HL-60 (cell line): ENCODE data around the gene WDFY4.

Source experiments
- DNase-seq, 2 experiments: peaks; one replicate each; pipeline ENCODE4 v3.0.0-alpha.2; 2010 to 2020; ENCODE audit warnings: low read depth in 1 of 2, low spot score in 1 of 2
- H3K27ac ChIP-seq: fragments of 250-450 bp; sonication (Bioruptor Pico); replicated peaks from 2 replicates; pipeline ENCODE4 v1.5.1; 2020; ENCODE audit warnings: mild to moderate bottlenecking, moderate library complexity
- H3K27me3 ChIP-seq: fragments of 250-450 bp; sonication (Bioruptor Pico); 2 replicates; pipeline ENCODE4 v1.5.1; 2021; ENCODE audit warnings: mild to moderate bottlenecking, moderate library complexity; ENCODE audit not compliant: insufficient read depth, poor library complexity, severe bottlenecking
- H3K4me3 ChIP-seq: replicated peaks from 2 replicates; pipeline ENCODE4 v1.5.1; 2011; ENCODE audit warnings: mild to moderate bottlenecking, control low read depth, low read length; ENCODE audit not compliant: insufficient read depth
- GABPA ChIP-seq: IDR thresholded peaks from 2 replicates; pipeline ENCODE4 v1.6.1; 2012; ENCODE audit warnings: low read depth
- POLR2AphosphoS5 ChIP-seq: IDR thresholded peaks from 2 replicates; pipeline ENCODE4 v1.6.1; 2012; ENCODE audit warnings: low read depth
- SPI1 ChIP-seq: IDR thresholded peaks from 2 replicates; pipeline ENCODE4 v1.6.1; 2012; ENCODE audit warnings: low read depth, mild to moderate bottlenecking, borderline replicate concordance
- TF ChIP-seq, protein P1 (sequence below): IDR thresholded peaks from 2 replicates; pipeline ENCODE4 v1.6.1; 2012; ENCODE audit warnings: low read depth; ENCODE audit not compliant: insufficient replicate concordance
- TF ChIP-seq, protein P2 (sequence below): IDR thresholded peaks from one replicate; pipeline ENCODE4 v1.5.1; 2011; ENCODE audit warnings: low read length, control low read depth, inconsistent platforms; ENCODE audit not compliant: insufficient read depth

WDFY4 gene

DNA sequence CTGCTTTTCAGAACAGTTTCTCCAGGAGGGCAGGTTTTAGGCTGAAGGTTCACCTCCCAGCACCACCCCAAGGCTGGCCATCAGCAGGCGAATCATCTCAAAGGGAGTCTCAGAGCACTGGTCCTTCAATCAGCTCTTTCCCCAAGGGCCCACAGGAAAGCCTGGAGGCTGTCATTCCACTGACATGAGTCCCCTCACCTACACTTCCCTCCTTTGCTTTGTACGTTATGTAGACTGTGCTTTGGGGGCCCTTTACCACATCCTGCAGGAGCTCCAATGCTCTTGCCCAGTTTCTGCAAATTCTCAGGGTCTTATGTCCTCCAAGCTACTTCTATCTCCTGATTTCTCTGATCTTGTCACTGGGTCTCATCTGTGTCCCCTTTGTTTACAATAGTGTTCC, 15.4 kb downstream of the WDFY4 start:
- DNase-seq = no peak
- TF ChIP-seq POLR2AphosphoS5 (no peak), GABPA (no peak), SPI1 (no peak)
- TF ChIP-seq, protein P1, sequence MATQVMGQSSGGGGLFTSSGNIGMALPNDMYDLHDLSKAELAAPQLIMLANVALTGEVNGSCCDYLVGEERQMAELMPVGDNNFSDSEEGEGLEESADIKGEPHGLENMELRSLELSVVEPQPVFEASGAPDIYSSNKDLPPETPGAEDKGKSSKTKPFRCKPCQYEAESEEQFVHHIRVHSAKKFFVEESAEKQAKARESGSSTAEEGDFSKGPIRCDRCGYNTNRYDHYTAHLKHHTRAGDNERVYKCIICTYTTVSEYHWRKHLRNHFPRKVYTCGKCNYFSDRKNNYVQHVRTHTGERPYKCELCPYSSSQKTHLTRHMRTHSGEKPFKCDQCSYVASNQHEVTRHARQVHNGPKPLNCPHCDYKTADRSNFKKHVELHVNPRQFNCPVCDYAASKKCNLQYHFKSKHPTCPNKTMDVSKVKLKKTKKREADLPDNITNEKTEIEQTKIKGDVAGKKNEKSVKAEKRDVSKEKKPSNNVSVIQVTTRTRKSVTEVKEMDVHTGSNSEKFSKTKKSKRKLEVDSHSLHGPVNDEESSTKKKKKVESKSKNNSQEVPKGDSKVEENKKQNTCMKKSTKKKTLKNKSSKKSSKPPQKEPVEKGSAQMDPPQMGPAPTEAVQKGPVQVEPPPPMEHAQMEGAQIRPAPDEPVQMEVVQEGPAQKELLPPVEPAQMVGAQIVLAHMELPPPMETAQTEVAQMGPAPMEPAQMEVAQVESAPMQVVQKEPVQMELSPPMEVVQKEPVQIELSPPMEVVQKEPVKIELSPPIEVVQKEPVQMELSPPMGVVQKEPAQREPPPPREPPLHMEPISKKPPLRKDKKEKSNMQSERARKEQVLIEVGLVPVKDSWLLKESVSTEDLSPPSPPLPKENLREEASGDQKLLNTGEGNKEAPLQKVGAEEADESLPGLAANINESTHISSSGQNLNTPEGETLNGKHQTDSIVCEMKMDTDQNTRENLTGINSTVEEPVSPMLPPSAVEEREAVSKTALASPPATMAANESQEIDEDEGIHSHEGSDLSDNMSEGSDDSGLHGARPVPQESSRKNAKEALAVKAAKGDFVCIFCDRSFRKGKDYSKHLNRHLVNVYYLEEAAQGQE = no peak
- TF ChIP-seq, protein P2, sequence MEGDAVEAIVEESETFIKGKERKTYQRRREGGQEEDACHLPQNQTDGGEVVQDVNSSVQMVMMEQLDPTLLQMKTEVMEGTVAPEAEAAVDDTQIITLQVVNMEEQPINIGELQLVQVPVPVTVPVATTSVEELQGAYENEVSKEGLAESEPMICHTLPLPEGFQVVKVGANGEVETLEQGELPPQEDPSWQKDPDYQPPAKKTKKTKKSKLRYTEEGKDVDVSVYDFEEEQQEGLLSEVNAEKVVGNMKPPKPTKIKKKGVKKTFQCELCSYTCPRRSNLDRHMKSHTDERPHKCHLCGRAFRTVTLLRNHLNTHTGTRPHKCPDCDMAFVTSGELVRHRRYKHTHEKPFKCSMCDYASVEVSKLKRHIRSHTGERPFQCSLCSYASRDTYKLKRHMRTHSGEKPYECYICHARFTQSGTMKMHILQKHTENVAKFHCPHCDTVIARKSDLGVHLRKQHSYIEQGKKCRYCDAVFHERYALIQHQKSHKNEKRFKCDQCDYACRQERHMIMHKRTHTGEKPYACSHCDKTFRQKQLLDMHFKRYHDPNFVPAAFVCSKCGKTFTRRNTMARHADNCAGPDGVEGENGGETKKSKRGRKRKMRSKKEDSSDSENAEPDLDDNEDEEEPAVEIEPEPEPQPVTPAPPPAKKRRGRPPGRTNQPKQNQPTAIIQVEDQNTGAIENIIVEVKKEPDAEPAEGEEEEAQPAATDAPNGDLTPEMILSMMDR = no peak
- Histone ChIP-seq H3K4me3 (no peak overlapping the region), H3K27ac (no peak overlapping the region), H3K27me3 (no peaks in the 10 kb centered on the region)

DNA sequence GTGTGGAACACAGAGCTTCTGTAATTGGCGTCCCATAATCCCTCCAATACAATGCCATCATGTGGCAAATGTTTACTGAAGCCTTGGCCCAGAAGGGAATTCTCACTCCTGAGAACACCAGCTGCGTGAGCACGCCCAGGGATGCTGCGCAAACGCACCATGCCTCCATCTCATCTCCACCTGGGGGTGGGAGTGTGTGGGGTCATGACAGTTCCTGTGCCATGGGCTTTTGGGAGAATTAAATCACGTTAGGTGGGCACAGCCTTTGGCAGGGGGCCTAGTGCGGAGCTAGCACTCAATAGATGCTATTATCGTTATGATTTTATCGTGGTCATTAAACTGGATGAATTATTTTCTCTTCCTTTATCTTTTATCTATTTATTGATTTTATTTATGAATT, 15.8 kb downstream of the WDFY4 start:
- no peaks in the 10 kb centered on the region for H3K27me3 ChIP-seq
- no peak overlapping the region for H3K4me3 ChIP-seq
- H3K27ac ChIP-seq = no peak overlapping the region
- no peak for DNase-seq
- TF ChIP-seq POLR2AphosphoS5 = no peak
- TF ChIP-seq, protein P1 = no peak
- TF ChIP-seq GABPA = no peak
- TF ChIP-seq, protein P2 = no peak
- TF ChIP-seq SPI1 = no peak

DNA sequence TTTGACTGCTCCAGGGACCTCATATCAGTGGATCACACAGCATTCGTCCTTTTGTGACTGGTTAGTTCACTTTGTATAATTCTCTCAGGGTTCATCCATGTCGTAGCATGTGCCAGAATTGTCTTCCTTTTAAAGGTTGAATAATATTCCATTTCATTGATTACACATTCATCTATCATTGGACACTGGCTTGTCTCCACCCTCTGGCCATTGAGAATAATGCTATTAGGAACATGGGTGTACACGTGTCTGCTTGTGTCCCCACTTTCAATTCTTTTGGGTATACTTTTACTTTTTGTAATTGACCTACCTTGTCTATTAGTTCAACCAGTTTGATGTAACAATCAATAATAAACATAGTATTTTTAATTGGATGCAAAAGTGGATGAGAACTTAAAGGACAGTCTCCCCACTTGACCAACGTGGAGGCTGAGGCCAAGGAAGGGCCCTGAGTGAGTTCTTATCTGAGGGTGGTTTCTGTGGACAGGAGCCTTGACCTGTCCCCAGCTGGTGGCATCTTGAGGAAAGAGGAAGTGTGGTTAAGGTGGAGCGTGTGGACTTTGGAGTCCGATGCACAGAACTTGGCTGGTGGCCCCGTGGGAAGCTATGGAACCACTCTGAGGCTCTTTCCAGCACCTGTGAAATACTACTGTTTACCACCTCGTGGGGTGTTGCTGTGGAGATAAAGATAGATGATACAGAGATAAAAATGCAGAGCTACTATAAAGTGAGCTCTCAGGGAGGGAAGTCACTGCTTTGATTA, 16.6 kb downstream of the WDFY4 start:
- H3K4me3 ChIP-seq = no peak overlapping the region
- H3K27ac ChIP-seq = no peak overlapping the region
- TF ChIP-seq, protein P2 = no peak
- no peak for TF ChIP-seq GABPA
- peak; percentile 65 for TF ChIP-seq SPI1
- TF ChIP-seq, protein P1 = no peak
- TF ChIP-seq POLR2AphosphoS5 = no peak
- DNase-seq = peak in 1 of 2 experiments; percentile 10
- H3K27me3 ChIP-seq = no peaks in the 10 kb centered on the region
